Measurements from ENCODE around the gene GBGT1. TPM values are rescaled to one million over a fixed set of nuclear protein-coding genes. Genes with fewer than 3 reads are reported as not detected.

The GBGT1 gene
- total RNA-seq, 1 experiment from 2014 or later, result 1.8 TPM

- ChIA-PET POLR2A (no interaction called here), CTCF (no interaction called here)
- DNase-seq (ENCODE audit: low read depth, low spot score) (no peak), ATAC-seq (no peak)
- Histone ChIP-seq H3K27me3 (ENCODE audit: control insufficient read depth, insufficient read depth, low read length) (no peaks in the 10 kb centered on the region), H3K27ac (ENCODE audit: low read length) (no peak overlapping the region), H3K4me1 (ENCODE audit: control insufficient read depth, insufficient read depth, low read length) (no peaks in the 10 kb centered on the region), H3K9me3 (ENCODE audit: control insufficient read depth, insufficient read depth, low read depth, low read length) (no peaks in the 10 kb centered on the region), H3K4me3 (ENCODE audit: low read depth in 2 of 2, low read length in 2 of 2) (no peak overlapping the region), H3K36me3 (ENCODE audit: control insufficient read depth, insufficient read depth, low read length) (no peaks in the 10 kb centered on the region; the same call in 1 of the 2 replicates)
- no TSS peak for BruUV-seq (replicated peaks)
- TF ChIP-seq REST (IDR thresholded peaks at IDR 0.05; ENCODE audit: insufficient read depth in 1 of 2, low read depth in 2 of 2, low read length in 1 of 2) (no peak), SIN3A (IDR thresholded peaks at IDR 0.05; ENCODE audit: borderline replicate concordance, insufficient read depth, low read depth, low read length) (no peak), TCF7L2 (IDR thresholded peaks at IDR 0.05; ENCODE audit: low read depth, low read length) (no peak), CTCF (IDR thresholded peaks at IDR 0.05) (no peak), POLR2AphosphoS5 (IDR thresholded peaks at IDR 0.05; ENCODE audit: low read depth, low read length) (no peak)
- in situ Hi-C loops (cut with HindIII; ENCODE audit: low pct_unique_long_range_greater_than_20kb, low sequenced_read_pairs), result no loop called here
- intact Hi-C loops (cut with micrococcal nuclease; ENCODE audit: unreplicated experiment), result no loop called here
Observed at GRCh38 chr9:133153227-133154096, 10.3 kb downstream of the GBGT1 start.

GRCh38 chr9:133151601-133152525, 11.9 kb downstream of the GBGT1 start:
- no peaks in the 10 kb centered on the region for H3K27me3 ChIP-seq (ENCODE audit: control insufficient read depth, insufficient read depth, low read length)
- H3K4me3 ChIP-seq (ENCODE audit: low read depth in 2 of 2, low read length in 2 of 2), result no peak overlapping the region
- no peak for TF ChIP-seq SIN3A (IDR thresholded peaks at IDR 0.05; ENCODE audit: borderline replicate concordance, insufficient read depth, low read depth, low read length)
- no peak for TF ChIP-seq REST (IDR thresholded peaks at IDR 0.05; ENCODE audit: insufficient read depth in 1 of 2, low read depth in 2 of 2, low read length in 1 of 2)
- no peak for TF ChIP-seq CTCF (IDR thresholded peaks at IDR 0.05)
- TF ChIP-seq TCF7L2 (IDR thresholded peaks at IDR 0.05; ENCODE audit: low read depth, low read length), result no peak
- BruUV-seq (replicated peaks), result no TSS peak
- no peaks in the 10 kb centered on the region; the same call in 1 of the 2 replicates for H3K36me3 ChIP-seq (ENCODE audit: control insufficient read depth, insufficient read depth, low read length)
- CTCF ChIA-PET, result no interaction called here
- no peaks in the 10 kb centered on the region for H3K9me3 ChIP-seq (ENCODE audit: control insufficient read depth, insufficient read depth, low read depth, low read length)
- POLR2A ChIA-PET, result no interaction called here
- no peak for ATAC-seq
- DNase-seq (ENCODE audit: low read depth, low spot score), result no peak
- H3K27ac ChIP-seq (ENCODE audit: low read length), result no peak overlapping the region
- H3K4me1 ChIP-seq (ENCODE audit: control insufficient read depth, insufficient read depth, low read length), result peaks cover 4% of the 10 kb centered on the region; the same call in 1 of the 2 replicates
- intact Hi-C loops (cut with micrococcal nuclease; ENCODE audit: unreplicated experiment) (no loop called here), in situ Hi-C loops (cut with HindIII; ENCODE audit: low pct_unique_long_range_greater_than_20kb, low sequenced_read_pairs) (no loop called here)

Measured in Panc1 (cell line).